Ascending aorta (tissue), 2 donors: ENCODE results near the gene ING5. TPM values are rescaled to one million over a fixed set of nuclear protein-coding genes. Genes with fewer than 3 reads are reported as not detected.

Experiments used
- DNase-seq, 2 donors: peaks; one replicate each; pipeline ENCODE4 v3.0.0-alpha.2; 2019; ENCODE audit warnings: low spot score in 2 of 2
- H3K27ac ChIP-seq, 2 donors: fragments of 200-600 bp; sonication (generic); one replicate each; pipeline ENCODE4 v1.5.1; 2016 to 2017; ENCODE audit warnings: mild to moderate bottlenecking in 1 of 2
- H3K27me3 ChIP-seq: fragments of 200-600 bp; sonication (generic); one replicate; pipeline ENCODE4 v1.5.1; 2017
- H3K36me3 ChIP-seq, 2 donors: fragments of 200-600 bp; sonication (generic); one replicate each; pipeline ENCODE4 v1.5.1; 2016
- H3K4me1 ChIP-seq, 2 donors: fragments of 200-600 bp; sonication (generic); one replicate each; pipeline ENCODE4 v1.5.1; 2016 to 2017; ENCODE audit warnings: mild to moderate bottlenecking in 1 of 2
- H3K4me3 ChIP-seq, 2 donors: fragments of 200-600 bp; sonication (generic); one replicate each; pipeline ENCODE4 v1.5.1; 2016 to 2017; ENCODE audit warnings: mild to moderate bottlenecking in 1 of 2
- H3K9me3 ChIP-seq, 2 donors: fragments of 200-600 bp; sonication (generic); one replicate each; pipeline ENCODE4 v1.5.1; 2016
- CTCF ChIP-seq, 3 experiments: fragments of 200-600 bp in 2 of 3; fragments of 450-650 bp in 1 of 3; sonication (generic) in 2 of 3; IDR thresholded peaks; one replicate each; pipeline ENCODE4 v1.5.1; 2016 to 2019; ENCODE audit warnings: antibody characterized with exemption in 3 of 3, mild to moderate bottlenecking in 1 of 3, moderate library complexity in 1 of 3
- intact Hi-C: fragments of 100-400 bp; cut with DNase I; formaldehyde crosslinking; loops from one replicate; pipeline ENCODE4 v1.15.1; 2023
- total RNA-seq: library from RNA; depleted of rRNA; stranded (reverse); fragments of >200 nt; gene quantifications from one replicate; pipeline ENCODE4 v1.1.0, GENCODE V29; 2016

The ING5 gene
- total RNA-seq, 1 donor from 2014 or later: 38.1 TPM

- Histone ChIP-seq H3K36me3 (peaks cover 28 to 52% of the 10 kb centered on the region in 2 donors), H3K27me3 (no peaks in the 10 kb centered on the region), H3K27ac (no peak overlapping the region), H3K9me3 (no peaks in the 10 kb centered on the region), H3K4me1 (no peaks in the 10 kb centered on the region), H3K4me3 (no peak overlapping the region)
- no peak for TF ChIP-seq CTCF (IDR thresholded peaks at IDR 0.05)
- DNase-seq: no peak
- intact Hi-C loops: no loop called here
Measured at GRCh38 chr2:241748468-241749256, 46.8 kb downstream of the ING5 start.

GRCh38 chr2:241750076-241750840, 48.4 kb downstream of the ING5 start:
- peak overlapping the region in 1 of 2 donors; percentile 20 for H3K27ac ChIP-seq
- H3K9me3 ChIP-seq: no peaks in the 10 kb centered on the region
- intact Hi-C loops: no loop called here
- H3K36me3 ChIP-seq: peaks cover 22 to 52% of the 10 kb centered on the region in 2 donors
- no peak overlapping the region for H3K4me3 ChIP-seq
- DNase-seq: no peak
- no peaks in the 10 kb centered on the region for H3K27me3 ChIP-seq
- H3K4me1 ChIP-seq: no peaks in the 10 kb centered on the region
- TF ChIP-seq CTCF (IDR thresholded peaks at IDR 0.05): no peak

GRCh38 chr2:241751152-241751551, 49.3 kb downstream of the ING5 start:
- no peak for TF ChIP-seq CTCF (IDR thresholded peaks at IDR 0.05)
- H3K27me3 ChIP-seq: no peaks in the 10 kb centered on the region
- H3K36me3 ChIP-seq: peaks cover 29 to 52% of the 10 kb centered on the region in 2 donors
- intact Hi-C loops: no loop called here
- H3K27ac ChIP-seq: no peak overlapping the region
- H3K9me3 ChIP-seq: no peaks in the 10 kb centered on the region
- no peaks in the 10 kb centered on the region for H3K4me1 ChIP-seq
- DNase-seq: no peak
- no peak overlapping the region for H3K4me3 ChIP-seq

- H3K36me3 ChIP-seq: peaks cover 32 to 57% of the 10 kb centered on the region in 2 donors
- DNase-seq: no peak
- intact Hi-C loops: no loop called here
Measured at GRCh38 chr2:241751776-241752175, 49.9 kb downstream of the ING5 start.

GRCh38 chr2:241752253-241752652, 50.4 kb downstream of the ING5 start:
- peaks cover 32 to 60% of the 10 kb centered on the region in 2 donors for H3K36me3 ChIP-seq
- no peak for DNase-seq
- H3K4me3 ChIP-seq: no peak overlapping the region
- no peaks in the 10 kb centered on the region for H3K27me3 ChIP-seq
- no peaks in the 10 kb centered on the region for H3K9me3 ChIP-seq
- H3K27ac ChIP-seq: no peak overlapping the region
- TF ChIP-seq CTCF (IDR thresholded peaks at IDR 0.05): no peak
- intact Hi-C loops: no loop called here
- no peaks in the 10 kb centered on the region for H3K4me1 ChIP-seq

More at GRCh38 chr2:241751776-241752175, 49.9 kb downstream of the ING5 start:
- Histone ChIP-seq H3K4me3 (no peak overlapping the region), H3K9me3 (no peaks in the 10 kb centered on the region), H3K27ac (no peak overlapping the region), H3K4me1 (no peaks in the 10 kb centered on the region), H3K27me3 (no peaks in the 10 kb centered on the region)
- TF ChIP-seq CTCF (IDR thresholded peaks at IDR 0.05): no peak
